Superior temporal gyrus (tissue), 1 donor: ENCODE measurements around the gene ASXL1.
"Not testable (repeated sequence)": the region's sequence is repeated elsewhere in the genome, so short reads cannot be mapped to it uniquely, and the experiment has no call there.

ENCODE experiments used
- DNase-seq: peaks from one replicate; pipeline ENCODE4 v3.0.0-alpha.2; 2016; ENCODE audit errors: extremely low spot score

ASXL1 gene

GRCh38 chr20:32407131-32407750 lies 49.1 kb downstream of the ASXL1 start:
- not testable (repeated sequence) for DNase-seq

DNA sequence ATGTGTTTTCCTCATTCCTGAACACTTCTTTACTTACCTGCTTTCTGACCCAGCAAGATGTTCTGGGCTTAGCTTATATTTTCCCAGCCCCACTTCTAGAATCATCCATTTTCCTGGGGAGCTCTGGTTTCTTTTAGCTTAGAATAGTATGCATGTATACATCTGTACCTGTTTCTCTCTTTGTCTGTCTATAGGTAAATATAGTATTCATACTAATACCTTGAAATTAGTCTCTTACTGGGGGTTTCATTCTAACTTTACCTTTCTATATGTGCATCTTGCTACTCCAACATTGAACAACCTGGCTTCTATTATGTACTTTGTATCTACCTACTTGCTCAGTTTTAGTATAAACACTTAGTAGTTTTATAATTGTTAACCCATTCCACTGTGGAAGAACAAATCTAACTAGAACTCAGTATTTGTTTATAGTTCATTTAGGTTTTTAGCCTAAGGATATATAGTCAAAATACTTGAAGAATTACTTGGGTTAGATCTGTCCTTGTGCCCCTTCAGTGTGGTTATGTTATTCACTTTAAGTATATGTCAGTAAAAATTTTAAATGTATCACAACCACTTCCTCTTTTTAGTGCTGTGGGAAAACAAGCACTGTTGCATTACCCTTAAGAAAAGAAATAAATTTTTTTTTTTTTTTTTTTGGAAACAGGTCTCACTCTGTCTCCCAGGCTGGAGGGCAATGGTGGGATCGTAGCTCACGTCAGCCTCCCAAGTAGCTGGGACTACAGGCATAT lies 54.0 kb downstream of the ASXL1 start:
- no peak for DNase-seq

DNA sequence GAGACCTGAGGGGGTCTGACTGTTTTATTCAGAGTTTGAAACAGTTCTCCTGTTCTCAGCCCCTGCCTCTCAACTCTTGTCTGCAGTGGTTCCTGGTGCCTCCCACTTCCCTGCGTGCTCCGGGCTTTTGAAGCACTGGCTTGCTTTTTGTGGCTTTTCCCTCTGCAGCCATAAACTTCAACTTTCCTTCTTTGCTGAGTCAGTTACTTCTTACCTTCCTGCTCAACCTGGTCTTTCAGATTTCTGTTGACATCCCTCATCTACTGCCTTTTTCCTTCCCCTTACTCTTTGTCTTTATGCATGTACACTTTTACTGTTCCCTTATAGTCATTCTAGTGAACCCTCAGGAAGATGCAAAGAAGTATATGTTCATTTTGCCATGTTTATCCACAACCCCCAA lies 57.4 kb downstream of the ASXL1 start:
- no peak for DNase-seq

GRCh38 chr20:32416206-32416605 lies 58.1 kb downstream of the ASXL1 start:
- no peak for DNase-seq

DNA sequence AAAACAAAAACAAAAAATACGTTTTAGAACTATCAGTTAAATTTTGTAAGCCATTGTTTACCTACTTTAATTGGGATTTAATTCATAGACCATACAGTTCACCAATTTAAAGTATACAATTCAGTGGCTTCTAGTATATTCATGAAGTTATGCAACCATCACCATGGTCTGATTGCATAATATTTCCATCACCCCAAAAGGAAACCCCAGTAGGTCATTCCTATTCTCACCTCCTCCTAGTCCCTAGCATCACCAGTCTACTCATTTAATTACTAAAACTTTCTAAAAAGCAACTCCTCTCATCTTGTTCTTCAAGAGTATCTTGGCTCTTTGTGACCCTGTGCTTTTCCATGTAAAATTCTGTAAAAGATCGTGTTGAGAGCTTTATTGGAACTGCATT lies 60.2 kb downstream of the ASXL1 start:
- DNase-seq = no peak

GRCh38 chr20:32421290-32421689 lies 63.2 kb downstream of the ASXL1 start:
- DNase-seq = no peak

DNA sequence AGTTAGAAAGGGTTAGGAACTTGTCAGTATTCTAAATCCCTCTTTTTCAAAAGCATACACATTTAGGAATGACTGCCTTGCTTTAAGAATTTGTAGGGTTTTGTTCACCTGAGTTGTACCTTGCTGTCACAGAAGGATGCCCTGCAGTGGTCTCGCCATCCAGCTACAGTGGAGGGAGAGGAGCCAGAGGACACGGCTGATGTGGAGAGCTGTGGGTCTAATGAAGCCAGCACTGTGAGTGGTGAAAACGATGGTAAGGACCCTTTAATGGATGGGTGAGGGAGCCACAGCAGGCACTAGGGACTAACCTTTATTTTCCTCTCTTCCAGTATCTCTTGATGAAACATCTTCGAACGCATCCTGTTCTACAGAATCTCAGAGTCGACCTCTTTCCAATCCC lies 69.9 kb downstream of the ASXL1 start:
- no peak for DNase-seq

DNA sequence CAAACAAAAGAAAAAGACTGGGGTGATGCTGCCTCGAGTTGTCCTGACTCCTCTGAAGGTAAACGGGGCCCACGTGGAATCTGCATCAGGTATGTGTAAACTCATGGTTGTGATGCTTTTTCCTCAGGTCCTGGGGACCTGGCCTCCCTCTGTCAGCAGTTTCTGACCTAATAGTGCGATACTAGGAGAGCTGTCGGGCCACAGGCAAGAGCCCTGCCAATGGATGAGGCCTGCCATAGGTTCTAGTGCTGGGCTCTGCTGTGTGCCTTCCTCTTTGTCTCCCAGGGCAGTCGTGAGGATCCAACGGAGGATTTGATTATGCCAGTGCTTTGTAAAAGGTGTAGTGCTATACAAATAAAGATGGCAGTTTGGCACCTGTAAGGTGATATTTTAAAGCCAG lies 71.2 kb downstream of the ASXL1 start:
- DNase-seq = no peak

GRCh38 chr20:32429745-32430360 lies 71.7 kb downstream of the ASXL1 start:
- DNase-seq = no peak

- no peak for DNase-seq
These were observed 73.3 kb downstream of the ASXL1 start for GRCh38 chr20:32431457-32431856.

- no peak for DNase-seq
These were observed 74.1 kb downstream of the ASXL1 start for GRCh38 chr20:32432277-32432676.

DNA sequence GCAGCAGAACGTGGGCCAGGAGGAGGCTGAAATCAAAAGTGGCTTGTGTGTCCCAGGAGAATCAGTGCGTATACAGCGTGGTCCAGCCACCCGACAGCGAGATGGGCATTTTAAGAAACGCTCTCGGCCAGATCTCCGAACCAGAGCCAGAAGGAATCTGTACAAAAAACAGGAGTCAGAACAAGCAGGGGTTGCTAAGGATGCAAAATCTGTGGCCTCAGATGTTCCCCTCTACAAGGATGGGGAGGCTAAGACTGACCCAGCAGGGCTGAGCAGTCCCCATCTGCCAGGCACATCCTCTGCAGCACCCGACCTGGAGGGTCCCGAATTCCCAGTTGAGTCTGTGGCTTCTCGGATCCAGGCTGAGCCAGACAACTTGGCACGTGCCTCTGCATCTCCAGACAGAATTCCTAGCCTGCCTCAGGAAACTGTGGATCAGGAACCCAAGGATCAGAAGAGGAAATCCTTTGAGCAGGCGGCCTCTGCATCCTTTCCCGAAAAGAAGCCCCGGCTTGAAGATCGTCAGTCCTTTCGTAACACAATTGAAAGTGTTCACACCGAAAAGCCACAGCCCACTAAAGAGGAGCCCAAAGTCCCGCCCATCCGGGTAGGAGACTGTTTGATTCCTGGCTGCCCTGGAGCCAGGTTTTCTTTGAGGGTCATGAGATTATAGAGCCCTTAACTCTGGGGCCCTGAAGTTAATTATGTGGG lies 75.3 kb downstream of the ASXL1 start:
- no peak for DNase-seq

DNA sequence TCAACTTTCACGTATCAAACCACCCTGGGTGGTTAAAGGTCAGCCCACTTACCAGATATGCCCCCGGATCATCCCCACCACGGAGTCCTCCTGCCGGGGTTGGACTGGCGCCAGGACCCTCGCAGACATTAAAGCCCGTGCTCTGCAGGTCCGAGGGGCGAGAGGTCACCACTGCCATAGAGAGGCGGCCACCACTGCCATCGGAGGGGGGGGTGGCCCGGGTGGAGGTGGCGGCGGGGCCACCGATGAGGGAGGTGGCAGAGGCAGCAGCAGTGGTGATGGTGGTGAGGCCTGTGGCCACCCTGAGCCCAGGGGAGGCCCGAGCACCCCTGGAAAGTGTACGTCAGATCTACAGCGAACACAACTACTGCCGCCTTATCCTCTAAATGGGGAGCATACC lies 76.3 kb downstream of the ASXL1 start:
- DNase-seq = no peak

- no peak for DNase-seq
These were observed 77.4 kb downstream of the ASXL1 start for GRCh38 chr20:32435449-32436107.

DNA sequence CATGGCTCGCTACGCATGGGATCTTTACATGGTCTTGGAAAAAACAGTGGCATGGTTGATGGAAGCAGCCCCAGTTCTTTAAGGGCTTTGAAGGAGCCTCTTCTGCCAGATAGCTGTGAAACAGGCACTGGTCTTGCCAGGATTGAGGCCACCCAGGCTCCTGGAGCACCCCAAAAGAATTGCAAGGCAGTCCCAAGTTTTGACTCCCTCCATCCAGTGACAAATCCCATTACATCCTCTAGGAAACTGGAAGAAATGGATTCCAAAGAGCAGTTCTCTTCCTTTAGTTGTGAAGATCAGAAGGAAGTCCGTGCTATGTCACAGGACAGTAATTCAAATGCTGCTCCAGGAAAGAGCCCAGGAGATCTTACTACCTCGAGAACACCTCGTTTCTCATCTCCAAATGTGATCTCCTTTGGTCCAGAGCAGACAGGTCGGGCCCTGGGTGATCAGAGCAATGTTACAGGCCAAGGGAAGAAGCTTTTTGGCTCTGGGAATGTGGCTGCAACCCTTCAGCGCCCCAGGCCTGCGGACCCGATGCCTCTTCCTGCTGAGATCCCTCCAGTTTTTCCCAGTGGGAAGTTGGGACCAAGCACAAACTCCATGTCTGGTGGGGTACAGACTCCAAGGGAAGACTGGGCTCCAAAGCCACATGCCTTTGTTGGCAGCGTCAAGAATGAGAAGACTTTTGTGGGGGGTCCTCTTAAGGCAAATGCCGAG lies 78.2 kb downstream of the ASXL1 start:
- no peak for DNase-seq

DNA sequence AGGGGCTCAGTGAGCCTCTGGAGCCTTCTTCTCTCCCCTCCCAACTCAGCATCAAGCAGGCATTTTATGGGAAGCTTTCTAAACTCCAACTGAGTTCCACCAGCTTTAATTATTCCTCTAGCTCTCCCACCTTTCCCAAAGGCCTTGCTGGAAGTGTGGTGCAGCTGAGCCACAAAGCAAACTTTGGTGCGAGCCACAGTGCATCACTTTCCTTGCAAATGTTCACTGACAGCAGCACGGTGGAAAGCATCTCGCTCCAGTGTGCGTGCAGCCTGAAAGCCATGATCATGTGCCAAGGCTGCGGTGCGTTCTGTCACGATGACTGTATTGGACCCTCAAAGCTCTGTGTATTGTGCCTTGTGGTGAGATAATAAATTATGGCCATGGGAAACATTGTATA lies 78.8 kb downstream of the ASXL1 start:
- no peak for DNase-seq

DNA sequence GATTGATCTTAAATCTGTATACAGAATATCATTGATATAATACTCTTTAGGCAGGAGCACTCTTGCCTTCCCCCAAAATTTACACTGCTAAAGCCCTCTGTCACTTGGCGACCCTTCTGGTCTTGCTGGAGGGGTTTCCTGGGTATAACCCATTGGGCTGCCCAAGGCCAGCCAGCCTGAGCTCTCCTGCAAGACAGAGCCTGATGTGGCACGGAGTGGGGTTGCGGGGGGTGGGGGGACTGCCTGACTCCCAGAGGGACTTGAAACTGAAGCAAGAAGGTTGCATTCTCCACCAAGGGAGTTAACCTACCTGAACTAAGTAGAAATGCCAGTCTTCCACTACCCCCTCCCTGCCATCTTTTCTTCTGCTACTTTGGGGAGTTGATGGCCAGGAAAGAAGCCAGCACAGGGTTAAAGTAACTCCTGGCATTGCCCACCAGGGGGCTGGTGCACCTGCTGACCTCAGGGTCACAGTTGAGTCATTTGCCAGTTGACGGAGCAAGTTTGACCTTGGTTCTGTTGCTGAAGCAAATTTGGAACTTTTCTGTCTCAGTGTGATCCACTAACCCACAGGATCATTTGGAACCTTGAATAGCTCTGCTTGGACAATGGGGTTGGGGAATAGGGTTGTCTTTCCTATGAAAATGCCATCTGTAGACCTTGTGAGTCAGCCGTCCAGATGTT lies 79.4 kb downstream of the ASXL1 start:
- no peak for DNase-seq

- no peak for DNase-seq
These were observed 80.3 kb downstream of the ASXL1 start for GRCh38 chr20:32438331-32438858.

DNA sequence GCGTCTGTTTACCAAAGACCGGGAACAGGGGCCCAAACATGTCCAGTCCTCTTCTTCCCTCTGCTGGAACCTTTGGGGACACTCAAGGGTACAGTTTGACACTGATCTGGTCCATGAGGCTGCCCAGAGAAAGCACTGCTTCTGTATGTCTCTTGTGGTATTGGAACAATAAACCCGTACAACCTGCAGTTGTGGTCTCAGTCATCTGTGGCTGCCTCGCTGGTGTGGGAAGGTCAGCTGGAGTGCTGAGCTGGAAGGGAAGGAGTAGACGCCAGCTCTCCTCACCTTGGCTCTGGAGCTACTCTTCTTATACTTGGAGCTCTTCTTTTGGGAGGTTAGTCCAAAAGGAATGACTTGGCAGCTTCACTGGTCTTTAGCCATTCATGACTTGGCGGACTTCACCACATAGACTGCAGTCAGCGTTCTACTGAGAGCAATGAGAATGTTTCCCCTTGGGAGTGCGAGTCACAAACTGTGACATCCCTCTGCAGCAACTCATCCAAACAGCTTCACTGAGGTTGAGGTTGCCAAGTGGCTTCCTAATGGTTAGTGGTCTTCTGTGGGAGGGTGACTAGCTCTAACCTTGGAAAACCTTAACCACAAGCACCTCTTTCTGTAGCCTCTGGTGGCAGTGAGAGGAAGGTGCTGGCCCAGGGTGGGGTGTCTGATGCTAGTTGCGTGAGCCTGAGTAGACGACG lies 81.2 kb downstream of the ASXL1 start:
- peak; percentile 59 for DNase-seq
